KOPT-K1 (cell line): Measurements from ENCODE around the gene DAP.
"Not testable (repeated sequence)": the region's sequence is repeated elsewhere in the genome, so short reads cannot be mapped to it uniquely, and the experiment has no call there.

Experiments
- H3K27ac ChIP-seq: fragments of 200-600 bp; sonication (generic); 2 replicates; pipeline ENCODE4 v1.5.1; 2016; ENCODE audit warnings: antibody characterized with exemption, mild to moderate bottlenecking, low read depth, low read length; ENCODE audit not compliant: poor library complexity, severe bottlenecking
- H3K36me3 ChIP-seq: fragments of 200-600 bp; sonication (generic); 2 replicates; pipeline ENCODE4 v1.5.1; 2017; ENCODE audit warnings: antibody characterized with exemption, mild to moderate bottlenecking, low read length, moderate library complexity; ENCODE audit not compliant: insufficient read depth
- H3K9me3 ChIP-seq: fragments of 200-600 bp; sonication (generic); 2 replicates; pipeline ENCODE4 v1.5.1; 2017; ENCODE audit warnings: antibody characterized with exemption, low read length, mild to moderate bottlenecking; ENCODE audit not compliant: insufficient read depth, poor library complexity, severe bottlenecking

The DAP gene, protein sequence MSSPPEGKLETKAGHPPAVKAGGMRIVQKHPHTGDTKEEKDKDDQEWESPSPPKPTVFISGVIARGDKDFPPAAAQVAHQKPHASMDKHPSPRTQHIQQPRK

GRCh38 chr5:10761185-10761932 lies at the start of gene DAP:
TSS of gene DAP (minus strand) at chr5:10761234. CDS start at chr5:10761068, 166 bp downstream.
- Histone ChIP-seq H3K9me3 (no peaks in the 10 kb centered on the region), H3K27ac (peak within 1 kb of the TSS; percentile 77), H3K36me3 (no peaks in the 10 kb centered on the region)

DNA sequence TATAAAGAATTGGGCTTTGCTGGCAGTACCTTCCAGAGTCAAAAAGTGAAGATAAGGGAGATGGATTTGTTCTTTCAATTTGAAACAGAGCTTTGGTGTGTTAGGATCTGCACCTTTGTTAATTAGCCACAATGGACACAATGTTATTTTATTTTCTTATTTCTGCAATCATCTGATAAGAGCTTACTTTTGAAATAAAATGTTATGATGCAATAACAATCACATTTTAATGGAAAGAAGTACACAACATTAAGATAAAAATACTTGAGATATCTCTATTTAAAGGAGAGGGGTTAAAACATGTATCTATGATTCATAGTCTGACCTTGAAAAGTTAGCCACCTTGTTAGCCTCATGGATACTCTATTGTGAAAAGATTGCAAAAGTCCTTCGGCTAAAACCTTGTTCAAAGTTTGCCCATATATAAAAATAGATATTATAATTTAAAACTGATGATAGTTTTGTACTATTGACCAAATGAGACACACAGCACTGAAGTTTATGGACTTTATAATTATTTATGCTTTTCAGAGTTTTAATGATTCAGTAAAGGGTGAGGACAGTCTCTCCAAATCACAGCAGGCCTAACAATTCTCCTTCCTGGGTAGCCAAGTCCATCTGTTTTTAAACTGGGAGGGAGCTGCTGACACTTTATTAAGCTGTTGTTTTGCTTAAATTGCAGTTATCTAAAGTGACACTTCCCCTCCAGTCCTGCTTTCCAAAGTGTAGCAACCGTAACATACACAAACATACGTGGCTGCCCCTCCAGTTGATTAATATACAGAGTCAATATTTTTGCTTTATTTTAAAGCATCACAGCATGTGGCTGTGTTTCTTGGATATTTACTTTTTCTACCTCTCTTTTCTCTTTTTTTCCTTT lies 47.6 kb upstream of the DAP start:
- H3K36me3 ChIP-seq = no peaks in the 10 kb centered on the region
- H3K27ac ChIP-seq = no peak overlapping the region
- H3K9me3 ChIP-seq = peaks cover 3% of the 10 kb centered on the region

- H3K9me3 ChIP-seq = peaks cover 3% of the 10 kb centered on the region
- no peak overlapping the region for H3K27ac ChIP-seq
- no peaks in the 10 kb centered on the region for H3K36me3 ChIP-seq
Observed at GRCh38 chr5:10801931-10802666, 41.1 kb upstream of the DAP start.

GRCh38 chr5:10800852-10801251 lies 39.8 kb upstream of the DAP start:
- Histone ChIP-seq H3K36me3 (no peaks in the 10 kb centered on the region), H3K9me3 (peaks cover 3% of the 10 kb centered on the region), H3K27ac (no peak overlapping the region)

GRCh38 chr5:10797261-10797660 lies 36.2 kb upstream of the DAP start:
- Histone ChIP-seq H3K9me3 (no peaks in the 10 kb centered on the region), H3K27ac (no peak overlapping the region), H3K36me3 (no peaks in the 10 kb centered on the region)

DNA sequence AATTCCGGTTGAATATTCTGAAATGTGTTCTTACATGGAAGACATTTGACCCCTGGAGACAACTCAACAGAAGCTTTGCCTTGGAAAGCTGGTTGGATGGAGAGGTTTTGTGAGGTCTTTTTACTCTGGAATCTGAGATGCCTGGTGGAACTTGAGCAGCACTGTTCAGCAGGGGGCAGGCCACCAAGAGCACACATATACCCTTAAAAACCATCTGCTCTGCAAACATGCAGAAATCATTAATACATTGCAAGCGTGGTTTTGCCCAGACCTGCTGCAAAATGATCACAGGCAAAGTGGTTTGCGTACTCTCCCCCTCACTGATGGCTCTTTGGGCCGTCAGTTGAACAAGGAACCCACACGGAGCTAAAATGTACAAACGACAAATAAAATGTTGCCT lies 32.8 kb upstream of the DAP start:
- H3K36me3 ChIP-seq = no peaks in the 10 kb centered on the region
- no peak overlapping the region for H3K27ac ChIP-seq
- no peaks in the 10 kb centered on the region for H3K9me3 ChIP-seq

DNA sequence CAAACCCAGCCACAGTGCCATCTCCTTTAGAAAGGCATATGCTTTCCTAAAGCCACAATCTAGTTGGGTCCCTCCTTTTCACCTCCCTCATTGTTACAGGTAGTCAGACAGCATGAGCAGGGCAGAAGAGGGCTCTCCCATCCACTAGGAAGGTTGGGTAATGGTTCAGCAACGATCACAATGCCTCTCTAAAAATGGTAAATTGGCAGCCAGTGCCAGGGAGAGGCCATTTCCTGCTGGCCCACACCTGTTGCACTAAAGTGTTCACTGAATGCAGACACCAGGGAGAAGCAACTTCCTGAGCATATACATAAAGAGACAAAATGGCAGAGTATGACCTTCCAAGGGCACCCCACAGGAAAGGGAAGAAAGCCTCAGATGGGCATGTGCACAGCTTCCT lies 31.3 kb upstream of the DAP start:
- Histone ChIP-seq H3K27ac (no peak overlapping the region), H3K9me3 (no peaks in the 10 kb centered on the region), H3K36me3 (no peaks in the 10 kb centered on the region)

GRCh38 chr5:10789726-10790125 lies 28.7 kb upstream of the DAP start:
- H3K9me3 ChIP-seq = no peaks in the 10 kb centered on the region
- H3K36me3 ChIP-seq = no peaks in the 10 kb centered on the region
- H3K27ac ChIP-seq = no peak overlapping the region

DNA sequence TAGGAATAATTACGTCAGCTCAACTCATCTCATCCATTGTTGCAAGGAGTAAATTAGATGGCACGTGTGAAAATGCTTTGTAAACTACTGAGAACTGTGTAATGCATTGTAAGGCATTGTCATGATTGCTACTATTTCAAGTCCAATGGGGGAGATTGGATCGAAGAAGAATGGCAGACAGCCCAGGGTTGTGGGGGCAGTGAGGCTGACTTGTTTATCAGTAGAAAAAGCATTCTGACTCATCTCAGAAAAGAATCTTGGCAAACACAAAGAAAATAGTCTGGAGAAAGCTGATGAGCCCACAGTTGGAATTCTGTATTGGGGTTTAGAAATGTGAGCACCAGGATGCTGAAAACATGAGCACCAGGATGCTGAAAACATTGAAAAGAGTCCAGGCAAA lies 28.0 kb upstream of the DAP start:
- Histone ChIP-seq H3K9me3 (no peaks in the 10 kb centered on the region), H3K27ac (no peak overlapping the region)

GRCh38 chr5:10788358-10788757 lies 27.3 kb upstream of the DAP start:
- no peaks in the 10 kb centered on the region for H3K9me3 ChIP-seq
- H3K27ac ChIP-seq = no peak overlapping the region
- no peaks in the 10 kb centered on the region for H3K36me3 ChIP-seq

More for the DNA sequence above, 28.0 kb upstream of the DAP start:
- no peaks in the 10 kb centered on the region for H3K36me3 ChIP-seq

GRCh38 chr5:10786835-10787234 lies 25.8 kb upstream of the DAP start:
- no peaks in the 10 kb centered on the region for H3K36me3 ChIP-seq
- H3K27ac ChIP-seq = no peak overlapping the region

GRCh38 chr5:10780208-10780607 lies 19.2 kb upstream of the DAP start:
- H3K36me3 ChIP-seq, H3K9me3 ChIP-seq, H3K27ac ChIP-seq: not testable (repeated sequence)

More at GRCh38 chr5:10786835-10787234, 25.8 kb upstream of the DAP start:
- H3K9me3 ChIP-seq = no peaks in the 10 kb centered on the region

DNA sequence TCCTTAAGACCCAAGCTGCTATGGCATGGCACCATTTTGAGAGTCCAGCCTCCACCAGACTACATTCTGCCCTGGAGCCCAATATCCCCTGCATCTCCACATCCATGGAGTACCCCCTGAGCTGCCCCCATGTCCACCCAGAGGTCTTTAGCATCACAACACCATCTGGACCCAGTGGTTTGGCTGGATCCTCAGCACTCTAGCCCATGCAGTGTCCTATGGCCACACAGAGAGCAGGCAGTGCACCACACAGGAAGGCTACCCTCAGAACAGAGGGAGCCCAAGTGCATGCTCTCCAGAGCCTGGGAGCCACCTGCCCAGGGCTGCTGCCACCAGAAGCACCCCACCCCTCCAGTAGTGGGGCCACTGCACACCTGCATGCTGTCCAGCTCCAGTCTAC lies 18.6 kb upstream of the DAP start:
- H3K36me3 ChIP-seq = no peaks in the 10 kb centered on the region
- H3K27ac ChIP-seq = no peak overlapping the region
- no peaks in the 10 kb centered on the region for H3K9me3 ChIP-seq

DNA sequence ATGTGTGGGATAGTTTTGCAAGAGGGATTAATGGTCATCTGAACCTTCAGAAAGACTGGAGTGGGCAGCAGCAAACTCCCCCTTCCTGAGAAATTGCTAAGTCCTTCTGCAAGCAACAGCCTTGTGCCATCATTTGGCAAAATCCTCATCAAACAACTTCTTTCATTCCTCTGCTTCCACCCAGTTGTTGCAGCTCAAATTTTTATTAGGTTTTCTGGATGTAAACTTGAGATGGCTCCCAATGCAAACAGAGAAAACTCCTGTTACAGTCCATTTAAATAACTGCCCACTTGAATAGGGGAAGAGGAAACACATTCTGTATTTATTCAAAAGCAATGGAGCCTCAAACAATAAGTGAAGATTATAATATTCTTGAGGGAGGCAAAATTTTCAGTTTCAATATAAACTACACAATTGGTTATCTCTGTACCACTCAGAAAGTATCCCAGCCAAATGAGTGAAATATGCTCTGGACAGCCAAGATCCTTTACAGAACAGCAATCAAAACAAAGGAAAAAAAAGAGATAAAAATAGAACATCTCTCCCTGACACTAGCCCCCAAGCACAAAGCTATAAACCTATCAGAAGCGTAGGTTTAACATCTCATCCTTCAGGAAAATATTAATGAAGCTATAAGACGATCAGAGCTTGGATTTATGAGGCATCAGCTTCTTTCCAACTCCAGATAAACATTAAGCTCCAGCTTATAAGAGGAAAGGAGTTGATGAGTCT lies 17.3 kb upstream of the DAP start:
- no peaks in the 10 kb centered on the region for H3K9me3 ChIP-seq
- H3K27ac ChIP-seq = no peak overlapping the region
- H3K36me3 ChIP-seq = no peaks in the 10 kb centered on the region
